ENCODE measurements around the gene KIF19.

GRCh38 chr17:74337834-74338500 lies 11.9 kb downstream of the KIF19 start:
- TF ChIP-seq POLR2A (IDR thresholded peaks at IDR 0.05) (no peak), CTCF (IDR thresholded peaks at IDR 0.05) (no peak), EP300 (IDR thresholded peaks at IDR 0.05) (peak in 1 of 2 donors; percentile 49)
